Fibroblast of pulmonary artery (primary cell): ENCODE data around the gene PPP3R1.

ENCODE experiments used
- DNase-seq: peaks from one replicate; pipeline ENCODE4 v3.0.0-alpha.2; 2010; ENCODE audit warnings: low read depth
- H3K4me3 ChIP-seq: replicated peaks from 2 replicates; pipeline ENCODE4 v1.5.1; 2011; ENCODE audit warnings: low read depth, mild to moderate bottlenecking, control low read depth, low read length, moderate library complexity
- CTCF ChIP-seq: IDR thresholded peaks from 2 replicates; pipeline ENCODE4 v1.5.1; 2011; ENCODE audit warnings: mild to moderate bottlenecking, control low read depth, low read length, inconsistent platforms; ENCODE audit errors: missing control alignments

PPP3R1 gene

GRCh38 chr2:68263632-68264031 is 11.3 kb upstream of the PPP3R1 start:
- no peak overlapping the region for H3K4me3 ChIP-seq
- TF ChIP-seq CTCF: no peak
- no peak for DNase-seq

GRCh38 chr2:68258851-68259250 is 6.5 kb upstream of the PPP3R1 start:
- no peak for TF ChIP-seq CTCF
- DNase-seq: no peak

GRCh38 chr2:68256093-68256450 is 3.7 kb upstream of the PPP3R1 start:
- DNase-seq: peak; percentile 67
- no peak for TF ChIP-seq CTCF
- no peak overlapping the region for H3K4me3 ChIP-seq

More at GRCh38 chr2:68258851-68259250, 6.5 kb upstream of the PPP3R1 start:
- no peak overlapping the region for H3K4me3 ChIP-seq

- no peak for DNase-seq
- H3K4me3 ChIP-seq: peak overlapping the region; percentile 70
- no peak for TF ChIP-seq CTCF
These were observed 1.1 kb upstream of the PPP3R1 start for GRCh38 chr2:68253219-68254068.

- peak overlapping the region; percentile 88 for H3K4me3 ChIP-seq
- DNase-seq: no peak
- no peak for TF ChIP-seq CTCF
These were observed 405 bp downstream of the PPP3R1 start for GRCh38 chr2:68251855-68252399.

GRCh38 chr2:68251187-68251854 is 1.0 kb downstream of the PPP3R1 start:
- peak; percentile 78 for DNase-seq
- H3K4me3 ChIP-seq: peak overlapping the region; percentile 88
- TF ChIP-seq CTCF: peak; percentile 74
